NCI-H524 treated with DMSO at 0.1 percent for 48 hours (cell line): ENCODE data around the gene FARS2.
"Not testable (repeated sequence)": the region's sequence is repeated elsewhere in the genome, so short reads cannot be mapped to it uniquely, and the experiment has no call there.

Source experiments
- DNase-seq: peaks from one replicate; lab custom pipeline; 2025; lab: John Stamatoyannopoulos, UW

FARS2 gene

DNA sequence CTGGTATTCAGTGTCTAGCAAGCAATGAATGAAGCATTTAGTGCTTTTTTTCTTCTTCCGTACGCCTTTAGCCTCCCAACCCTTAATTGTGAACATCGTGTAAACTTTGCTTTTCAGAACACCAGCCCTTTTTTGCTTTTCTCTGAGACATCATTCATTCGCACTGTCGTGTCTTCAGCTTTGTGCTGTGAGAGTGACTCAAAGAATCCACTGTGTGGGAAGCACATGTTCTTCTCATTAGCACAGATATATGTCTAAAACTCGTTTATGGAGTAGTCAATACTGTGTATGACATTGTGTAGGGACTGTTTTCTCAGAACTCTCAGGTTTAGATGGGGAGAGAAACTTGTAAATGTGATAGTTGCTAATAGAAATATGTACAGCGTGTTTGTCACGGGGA, 279.1 kb downstream of the FARS2 start:
- no peak for DNase-seq

DNA sequence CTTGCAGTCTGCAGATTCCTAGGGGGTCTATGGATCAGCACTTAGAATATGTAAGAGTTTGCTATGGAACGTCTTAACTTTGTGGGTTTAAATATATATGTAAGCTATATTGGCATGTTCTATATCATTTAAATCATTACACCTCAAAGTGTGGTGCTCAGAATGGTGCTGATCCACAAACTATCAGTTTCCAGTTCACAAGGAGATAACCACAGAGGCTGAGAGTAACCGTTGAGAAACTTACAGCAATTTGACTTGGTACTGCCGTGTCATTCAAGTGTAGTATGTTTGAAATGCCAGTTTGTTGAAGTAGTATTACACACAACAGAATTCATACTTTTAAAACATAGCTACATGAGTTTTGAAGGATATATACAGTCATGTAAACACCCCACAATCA, 279.7 kb downstream of the FARS2 start:
- DNase-seq, result no peak

DNA sequence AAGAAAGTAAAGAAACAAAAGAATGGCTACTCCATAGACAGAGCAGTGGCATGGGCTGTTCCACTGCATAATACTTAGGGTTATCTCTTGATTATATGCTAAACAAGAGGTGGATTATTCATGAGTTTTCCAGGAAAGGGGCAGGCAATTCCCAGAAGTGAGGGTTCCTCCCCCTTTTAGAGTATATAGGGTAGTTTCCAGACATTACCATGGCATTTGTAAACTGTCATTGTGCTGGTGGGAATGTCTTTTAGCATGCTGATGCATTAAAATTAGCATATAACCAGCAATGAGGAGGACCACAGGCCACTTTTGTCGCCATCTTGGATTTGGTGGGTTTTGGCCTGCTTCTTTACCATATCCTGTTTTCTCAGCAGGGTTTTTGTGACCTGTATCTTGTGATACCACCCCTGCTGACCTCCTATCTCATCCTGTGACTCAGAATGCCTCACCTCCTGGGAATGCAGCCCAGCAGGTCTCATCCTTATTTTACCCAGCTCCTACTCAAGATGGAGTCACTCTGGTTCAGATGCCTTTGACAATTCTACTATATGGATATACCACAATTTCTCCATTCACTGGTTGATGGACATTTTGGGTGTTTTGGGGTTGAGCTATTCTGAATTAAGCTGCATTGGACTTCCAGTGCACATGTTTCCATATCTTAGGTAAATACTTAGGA, 280.6 kb downstream of the FARS2 start:
- no peak for DNase-seq

DNA sequence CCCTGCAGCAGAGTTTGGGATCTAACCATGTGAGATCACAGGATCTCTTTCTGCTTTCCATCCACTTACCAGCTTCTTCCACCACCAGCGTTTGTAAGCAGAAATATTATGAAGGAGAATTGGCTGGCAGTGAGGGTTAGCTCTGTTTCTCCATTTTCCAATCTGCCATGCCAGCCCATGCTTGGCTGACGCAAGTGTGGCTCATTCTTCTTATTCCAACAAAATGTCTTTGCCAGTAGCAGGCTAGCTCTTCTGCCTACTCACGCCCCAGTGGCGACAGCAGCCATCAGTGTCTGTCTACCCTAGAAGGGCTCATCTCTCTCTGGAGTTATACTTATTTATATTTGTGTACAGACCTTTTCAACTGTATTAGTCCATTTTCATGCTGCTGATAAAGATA, 286.2 kb downstream of the FARS2 start:
- no peak for DNase-seq

DNA sequence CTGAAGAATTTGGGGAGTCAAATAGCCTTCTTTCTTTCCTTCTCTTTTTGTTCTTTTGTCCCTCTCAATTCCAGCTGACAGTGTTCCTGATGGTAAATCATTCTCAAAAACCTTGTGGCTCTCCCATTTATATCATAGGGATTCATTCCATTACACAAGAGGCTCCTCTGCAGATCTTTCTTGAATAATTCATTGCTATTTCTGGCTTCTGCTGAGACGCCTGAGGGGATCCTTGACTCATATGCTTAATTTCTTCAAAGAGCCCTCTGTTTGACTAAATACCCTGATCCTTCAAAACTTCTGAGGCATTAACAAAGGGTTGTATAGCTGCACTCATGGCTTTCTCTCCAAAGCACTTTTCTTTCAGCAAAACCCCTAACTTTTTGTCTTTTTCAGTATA, 289.3 kb downstream of the FARS2 start:
- no peak for DNase-seq

DNA sequence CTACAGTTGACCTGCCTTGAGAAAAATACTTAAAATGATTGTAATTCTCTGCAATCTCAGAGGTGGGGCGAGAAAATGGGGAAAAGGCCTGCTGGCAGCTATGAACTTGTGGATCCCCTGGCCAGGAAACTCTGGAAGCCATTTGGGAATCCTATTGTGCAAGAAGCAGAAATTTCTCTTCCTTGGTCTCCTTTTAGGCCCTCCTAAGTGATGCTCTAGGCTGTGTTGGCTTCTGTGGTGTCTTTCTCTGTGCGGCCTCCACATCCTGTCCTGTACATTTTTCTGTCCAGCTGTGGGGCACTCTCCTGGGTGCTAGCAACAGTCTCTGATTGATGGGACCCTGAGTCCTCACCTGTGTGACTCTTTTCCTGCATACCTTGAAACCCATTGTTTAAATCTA, 290.9 kb downstream of the FARS2 start:
- DNase-seq, result no peak

DNA sequence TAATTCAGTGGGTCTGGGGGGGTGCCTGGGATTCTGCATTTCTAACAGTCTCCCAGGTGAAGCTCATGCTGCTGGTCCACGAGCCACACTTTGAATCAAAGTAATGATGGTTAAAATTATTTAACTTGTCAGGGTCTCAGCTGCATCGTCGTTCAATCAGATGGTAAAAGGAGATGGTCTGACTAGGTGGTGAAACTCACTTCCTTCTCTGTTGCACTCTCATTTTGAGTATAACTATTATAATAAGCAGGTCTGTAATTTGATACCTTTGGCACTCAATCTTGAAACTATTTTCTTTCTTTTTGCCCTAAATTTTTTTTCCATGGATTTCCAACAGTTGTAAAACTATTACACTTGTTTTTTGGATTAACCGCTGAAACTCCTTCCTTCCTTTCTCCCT, 292.5 kb downstream of the FARS2 start:
- no peak for DNase-seq

DNA sequence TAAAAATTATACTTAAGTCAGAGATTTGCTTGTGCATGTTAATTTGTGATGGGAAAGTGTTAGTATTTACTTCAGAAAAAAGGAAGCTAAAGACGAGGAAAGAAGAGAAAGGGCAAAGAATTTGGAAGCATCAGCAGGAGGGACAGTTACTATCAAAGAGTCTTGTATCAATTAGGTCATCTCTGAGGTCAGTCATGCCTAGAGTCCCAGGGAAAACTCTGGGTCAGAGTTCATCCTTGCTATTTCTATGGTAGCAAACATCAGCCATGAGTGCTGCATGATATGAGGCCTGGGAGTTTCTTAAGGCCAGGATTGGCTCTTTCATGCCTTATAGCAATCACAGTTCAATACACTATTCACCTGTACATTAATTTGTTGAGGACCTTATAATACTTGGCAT, 292.9 kb downstream of the FARS2 start:
- no peak for DNase-seq

DNA sequence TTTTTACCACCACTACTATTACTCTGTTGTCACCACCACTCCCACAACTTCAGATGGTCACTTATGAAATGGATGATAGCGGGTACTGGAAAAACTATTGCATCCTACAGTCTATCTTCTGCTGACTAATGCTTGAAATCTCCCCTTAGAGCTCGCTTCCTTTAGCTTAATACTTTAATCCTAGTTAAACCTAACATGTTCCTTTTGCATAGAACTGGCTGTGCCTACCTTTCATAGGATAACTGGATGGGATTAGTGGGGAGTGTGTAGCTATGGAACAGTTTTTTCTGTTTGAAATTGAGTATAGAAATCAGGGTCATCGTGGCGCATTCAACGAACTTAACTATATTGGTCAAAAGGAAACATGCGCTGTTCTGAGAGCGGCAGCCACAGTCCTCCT, 294.7 kb downstream of the FARS2 start:
- DNase-seq, result no peak

DNA sequence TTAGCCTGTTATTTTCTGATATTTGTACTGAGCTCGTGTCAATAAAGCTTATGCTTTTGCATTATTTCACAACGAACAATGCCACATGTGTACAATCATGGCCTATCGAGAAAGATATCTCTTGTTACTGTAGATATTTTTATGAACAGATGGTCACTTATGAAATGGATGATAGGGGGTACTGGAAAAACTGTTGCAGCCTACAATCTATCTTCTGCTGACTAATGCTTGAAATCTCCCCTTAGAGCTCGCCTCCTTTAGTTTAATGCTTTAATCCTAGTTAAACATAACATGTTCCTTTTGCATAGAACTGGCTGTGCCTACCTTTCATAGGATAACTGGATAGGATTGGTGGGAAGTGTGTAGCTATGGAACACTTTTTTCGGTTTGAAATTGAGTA, 296.2 kb downstream of the FARS2 start:
- DNase-seq, result peak; percentile 70

DNA sequence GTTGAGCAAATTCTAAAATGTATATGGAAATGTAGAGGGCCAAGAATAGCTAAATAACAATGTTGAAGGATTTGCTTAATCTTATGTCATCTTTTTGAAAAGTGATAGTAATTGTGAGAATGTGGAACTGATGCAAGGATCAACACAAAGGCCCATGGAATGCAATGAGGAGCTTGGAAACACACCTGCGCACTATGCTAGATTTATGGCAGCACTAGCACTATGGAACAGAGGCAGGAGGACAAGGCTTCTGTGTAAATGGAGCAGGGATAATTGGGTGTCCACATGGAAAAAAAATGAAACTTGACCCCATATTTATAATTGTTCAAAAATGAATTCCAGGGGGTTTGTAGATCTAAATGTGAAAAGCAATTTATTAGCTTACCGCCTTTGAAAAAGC, 298.3 kb downstream of the FARS2 start:
- DNase-seq, result no peak

DNA sequence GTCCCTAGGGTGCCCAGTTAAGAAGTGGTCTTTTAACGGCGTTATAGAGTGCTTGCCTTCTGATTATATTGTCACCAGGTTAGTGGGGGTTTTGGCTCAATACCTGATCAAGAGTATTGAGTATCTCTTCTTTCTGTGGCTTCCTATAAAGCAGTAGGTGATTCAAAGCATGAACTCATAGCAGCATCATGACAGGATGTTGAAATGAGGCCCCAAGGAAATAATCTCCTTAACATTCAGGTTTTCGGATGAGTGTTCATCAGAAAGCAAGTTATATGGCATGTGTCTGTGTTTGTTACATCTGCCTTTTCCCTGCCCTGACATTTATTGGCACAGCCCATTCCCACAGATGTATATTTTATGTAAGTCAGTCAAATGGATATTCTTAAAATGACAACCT, 301.0 kb downstream of the FARS2 start:
- no peak for DNase-seq

DNA sequence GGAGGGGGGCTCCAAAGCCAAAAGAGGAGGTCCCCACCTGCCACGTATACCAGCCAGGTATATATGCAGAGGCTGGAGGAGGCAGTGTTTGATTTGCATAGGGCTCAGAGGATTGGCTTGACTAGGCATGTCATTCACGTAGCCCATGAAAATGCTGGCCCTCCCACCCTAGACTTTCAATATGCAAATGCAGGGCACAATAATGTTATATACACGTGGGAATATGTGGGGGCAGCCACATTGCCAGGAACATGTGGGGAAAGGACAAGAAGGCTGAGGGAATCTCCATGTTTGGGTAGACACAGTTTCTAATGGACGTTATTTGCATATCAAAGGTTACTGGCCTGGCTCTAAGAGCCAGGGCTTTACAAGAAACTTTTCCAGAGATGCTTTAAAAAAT, 301.8 kb downstream of the FARS2 start:
- no peak for DNase-seq

DNA sequence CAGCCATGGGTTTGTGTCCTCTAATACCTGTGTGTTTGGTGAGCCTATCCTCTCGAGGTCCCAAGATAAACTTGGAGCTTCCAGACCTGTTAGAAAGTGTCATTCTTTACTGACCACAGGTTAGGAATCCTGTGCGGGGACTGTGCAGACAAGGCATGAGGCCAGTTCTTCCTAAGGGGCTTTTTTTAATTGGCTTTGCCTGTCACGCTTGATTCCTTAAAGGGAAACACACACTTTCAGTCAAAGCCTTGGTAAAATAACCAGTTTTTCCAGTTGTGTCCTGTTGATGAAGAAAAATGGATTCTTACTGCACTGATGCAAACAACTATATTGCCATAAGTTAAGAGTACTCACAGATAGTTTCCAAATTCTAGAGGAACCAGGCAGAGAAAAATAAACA, 303.4 kb downstream of the FARS2 start:
- DNase-seq, result not testable (repeated sequence)

DNA sequence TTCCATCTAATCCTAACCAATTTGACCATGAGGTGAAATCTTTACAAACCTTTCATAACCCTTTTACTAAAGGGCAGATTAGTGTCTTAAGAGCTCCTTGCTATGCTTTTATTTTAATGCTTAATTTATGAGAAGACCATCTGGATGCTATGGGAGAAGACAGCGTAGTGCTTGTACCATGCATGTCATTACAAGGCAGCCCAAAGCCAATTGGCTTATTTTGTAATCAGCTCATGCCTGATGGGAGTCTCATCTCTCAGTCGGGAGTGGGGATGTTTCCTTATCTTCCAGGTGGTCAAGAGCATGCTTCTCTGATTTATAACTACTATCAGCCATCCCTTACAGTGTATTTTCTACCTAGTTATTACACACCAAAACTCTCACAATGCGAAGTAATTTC, 304.7 kb downstream of the FARS2 start:
- DNase-seq, result peak; percentile 94

DNA sequence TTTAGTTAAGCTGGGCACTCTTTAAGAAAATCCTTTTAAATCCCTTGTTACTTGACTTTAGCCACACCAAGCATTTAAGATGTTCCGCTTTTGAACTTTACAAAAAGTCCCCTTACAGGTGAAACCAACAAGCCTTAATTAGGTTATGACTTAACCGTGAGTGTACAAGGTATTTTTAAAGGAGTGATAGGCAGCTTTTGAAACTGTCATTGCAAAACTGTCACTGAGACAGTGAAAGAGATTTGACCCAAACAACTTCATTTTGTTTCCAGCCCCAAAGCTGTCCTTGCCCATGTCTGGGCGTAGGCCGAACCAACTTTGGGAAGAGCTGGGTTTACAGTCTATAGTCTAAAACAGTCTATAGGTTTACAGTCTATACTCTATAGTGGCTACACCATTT, 305.4 kb downstream of the FARS2 start:
- DNase-seq, result no peak

DNA sequence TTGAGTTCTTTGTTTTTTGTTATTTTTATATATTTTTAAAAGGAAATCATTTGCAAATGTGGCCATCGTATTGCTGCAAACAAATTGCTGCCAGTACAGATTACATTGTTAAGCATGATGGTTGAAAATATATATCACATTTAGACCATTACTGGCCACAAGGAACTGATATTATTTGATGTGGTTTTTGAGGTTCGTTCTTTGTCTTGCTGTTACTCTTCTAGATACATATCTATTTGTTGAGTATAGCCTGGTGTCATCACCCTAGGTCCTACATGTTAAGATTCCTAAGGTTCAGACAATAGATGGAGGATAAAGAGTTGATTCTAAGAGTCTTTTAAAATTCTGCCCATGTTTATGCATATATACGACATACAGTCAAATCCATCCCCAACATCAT, 306.0 kb downstream of the FARS2 start:
- DNase-seq, result no peak

DNA sequence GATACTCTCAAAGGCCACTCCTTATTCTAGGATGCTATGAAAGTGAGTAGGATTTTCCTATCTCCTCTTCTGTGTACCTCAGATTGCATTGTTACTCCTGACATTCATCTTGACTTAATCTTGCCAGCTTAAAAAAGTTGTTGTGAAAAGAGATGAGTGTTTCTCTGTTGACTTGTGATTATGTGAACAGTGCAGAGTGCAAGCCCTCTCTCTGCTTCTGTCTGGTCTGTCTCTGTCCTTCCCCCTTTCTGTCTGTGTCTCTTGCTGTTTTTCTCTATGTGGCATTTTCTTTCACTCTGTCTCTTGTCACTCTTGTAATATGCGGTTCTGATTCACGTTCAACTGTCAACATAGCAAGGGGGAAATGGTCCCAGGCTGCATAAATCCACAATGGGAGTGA, 306.6 kb downstream of the FARS2 start:
- no peak for DNase-seq

DNA sequence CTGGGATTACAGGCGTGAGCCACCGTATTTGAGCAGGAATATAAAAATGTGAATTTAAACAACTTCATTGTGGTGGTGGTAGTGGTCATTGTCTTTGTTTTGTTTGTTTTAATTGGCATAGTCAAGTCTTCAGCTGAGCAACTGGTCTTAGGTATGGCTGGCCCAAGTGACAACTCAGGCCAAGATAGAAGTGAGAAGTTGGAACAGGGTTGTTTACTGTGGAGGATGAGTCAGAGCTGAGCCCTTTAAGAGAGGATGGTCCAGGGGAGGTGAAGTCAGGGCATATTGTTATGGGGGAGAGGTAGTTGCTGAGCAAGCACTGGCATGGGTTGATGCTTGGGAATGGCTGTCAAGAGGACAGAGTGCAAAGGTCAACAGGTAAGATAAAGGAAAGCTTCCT, 308.2 kb downstream of the FARS2 start:
- DNase-seq, result no peak

DNA sequence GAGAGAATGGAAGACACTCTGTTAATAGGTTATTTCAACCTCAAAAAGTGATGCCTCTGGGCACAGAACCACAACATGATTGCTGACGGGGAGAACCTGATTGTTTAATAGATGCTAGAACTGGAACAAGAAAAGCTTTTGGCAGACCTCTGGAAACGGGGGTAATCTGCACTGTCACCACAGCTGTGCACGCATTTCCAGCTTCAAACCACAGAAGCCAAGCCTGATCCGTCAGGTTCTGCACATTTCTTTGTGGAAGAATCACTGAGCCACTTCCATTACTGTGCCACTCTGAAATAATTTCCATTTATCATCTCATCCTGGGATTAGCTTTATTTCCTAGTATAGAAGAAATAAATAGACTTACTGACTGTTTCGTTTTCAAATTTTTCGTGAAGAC, 309.3 kb downstream of the FARS2 start:
- no peak for DNase-seq

DNA sequence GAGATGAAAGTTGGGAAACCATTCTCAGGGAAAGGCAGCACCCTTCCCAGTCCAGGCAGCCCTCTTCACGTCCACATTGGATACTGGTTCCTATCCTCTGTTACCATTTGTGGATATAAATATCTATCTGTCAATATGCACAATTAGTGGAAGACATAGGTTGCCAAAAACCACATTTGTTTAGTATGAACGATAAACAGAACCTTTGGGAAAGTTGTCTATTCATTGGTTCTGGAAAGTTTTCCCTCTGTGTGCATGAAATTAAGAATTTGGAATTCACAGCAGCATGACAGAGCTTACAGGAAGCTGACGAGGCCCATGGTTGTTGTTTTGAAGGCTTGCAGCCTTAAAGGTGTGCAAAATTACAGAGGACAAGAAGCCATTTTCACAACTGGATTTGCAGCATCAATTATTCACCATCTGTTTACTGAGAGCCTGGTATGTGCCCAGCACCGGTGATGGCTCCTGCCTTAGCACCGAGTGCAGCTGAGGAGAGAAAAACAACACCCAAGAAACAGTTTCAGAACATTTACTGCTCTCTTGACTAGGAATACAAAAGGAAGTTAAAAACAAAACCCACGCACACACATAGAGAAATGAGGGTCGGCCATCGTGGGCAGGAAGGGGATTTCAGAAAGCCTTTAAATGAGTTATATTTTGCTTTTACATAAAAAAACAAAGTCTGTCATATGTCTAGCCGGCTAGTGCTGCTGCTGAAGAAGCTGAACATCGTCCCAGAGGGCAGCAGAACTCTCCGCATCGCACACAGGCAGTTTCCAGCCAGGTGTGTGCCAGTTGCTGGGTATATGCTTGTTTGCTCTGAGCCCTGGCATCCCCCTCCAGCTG, 319.6 kb downstream of the FARS2 start:
- no peak for DNase-seq

DNA sequence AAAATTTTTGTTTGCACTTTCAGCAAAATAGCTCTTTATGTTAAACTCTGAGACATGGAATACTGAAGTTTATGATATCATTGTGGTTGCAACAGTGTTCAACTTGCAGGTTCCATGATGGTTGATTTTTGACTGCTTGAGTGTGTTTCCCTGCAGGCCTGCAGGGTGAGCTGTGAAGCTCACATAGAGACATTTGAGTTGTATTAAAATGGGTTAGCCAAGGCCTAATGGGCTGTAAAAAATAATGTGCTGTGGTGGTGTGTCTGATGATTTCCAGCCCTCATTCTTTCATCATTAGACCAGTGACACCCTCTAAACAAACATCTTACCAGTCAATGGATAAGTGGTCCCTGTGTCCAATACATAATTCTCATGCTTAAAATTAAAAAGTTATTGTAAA, 321.4 kb downstream of the FARS2 start:
- DNase-seq, result no peak

DNA sequence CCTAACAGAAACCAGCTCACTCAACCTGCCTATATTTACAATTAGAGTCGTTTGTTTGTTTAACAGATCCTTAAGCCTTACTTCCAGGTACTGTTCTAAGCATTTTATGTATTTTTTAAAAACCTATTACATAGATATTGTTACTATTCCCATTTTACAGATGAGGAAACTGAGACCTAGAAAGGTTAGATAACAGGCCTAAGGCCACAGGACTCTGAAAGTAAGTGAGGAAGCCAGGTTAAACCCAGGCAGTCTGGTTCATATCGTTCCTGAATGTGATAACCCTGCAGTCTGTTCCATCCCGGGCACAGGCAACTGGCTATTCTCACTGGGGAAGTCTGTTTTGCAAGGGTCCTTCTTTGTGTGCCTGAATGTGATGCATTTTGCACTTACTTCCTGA, 322.2 kb downstream of the FARS2 start:
- DNase-seq, result no peak

DNA sequence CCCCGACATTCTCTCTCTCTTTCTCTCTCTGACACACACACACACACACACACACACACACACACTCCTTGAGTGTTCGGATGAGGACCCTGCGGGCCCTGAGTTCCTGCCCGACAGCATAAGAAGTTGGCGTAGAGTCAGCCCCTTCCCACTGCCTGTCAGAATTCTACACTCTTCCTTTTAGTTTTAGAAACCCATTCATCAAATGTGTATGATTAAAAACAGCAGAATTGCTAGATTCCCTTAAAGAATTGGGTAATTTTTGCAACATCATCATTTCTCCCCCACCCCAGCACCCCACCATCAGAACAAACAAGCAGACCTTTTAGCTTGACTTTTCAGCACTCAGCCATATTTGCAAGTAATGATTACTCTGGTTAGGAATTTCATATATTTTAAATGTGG, 322.8 kb downstream of the FARS2 start:
- DNase-seq, result no peak
